Measurements from ENCODE around the gene NCOA7. TPM values are rescaled to one million over a fixed set of nuclear protein-coding genes. Genes with fewer than 3 reads are reported as not detected.

The NCOA7 gene
- total RNA-seq, 1 donor, result 41.7 TPM

GRCh38 chr6:125749173-125749864 is 41.4 kb upstream of the NCOA7 start, which contains the start of gene HEY2:
TSS of gene HEY2 (plus strand) at chr6:125749632. CDS start at chr6:125749777, 145 bp downstream.
- H3K4me3 ChIP-seq (ENCODE audit: low read depth, low read length), result peak within 1 kb of the TSS; percentile 78
- peak; percentile 81 for DNase-seq (ENCODE audit: low read depth)
- TF ChIP-seq CTCF (IDR thresholded peaks at IDR 0.05; ENCODE audit: insufficient read depth, low read length), result no peak

- H3K4me3 ChIP-seq (ENCODE audit: low read depth, low read length), result peak overlapping the region; percentile 74
- DNase-seq (ENCODE audit: low read depth), result peak; percentile 16
- TF ChIP-seq CTCF (IDR thresholded peaks at IDR 0.05; ENCODE audit: insufficient read depth, low read length), result no peak
Observed at GRCh38 chr6:125749865-125750691, 40.7 kb upstream of the NCOA7 start.

GRCh38 chr6:125750692-125751333 is 39.9 kb upstream of the NCOA7 start:
- H3K4me3 ChIP-seq (ENCODE audit: low read depth, low read length), result no peak overlapping the region
- no peak for DNase-seq (ENCODE audit: low read depth)
- TF ChIP-seq CTCF (IDR thresholded peaks at IDR 0.05; ENCODE audit: insufficient read depth, low read length), result no peak

- DNase-seq (ENCODE audit: low read depth), result no peak
- no peak overlapping the region for H3K4me3 ChIP-seq (ENCODE audit: low read depth, low read length)
- no peak for TF ChIP-seq CTCF (IDR thresholded peaks at IDR 0.05; ENCODE audit: insufficient read depth, low read length)
Observed at GRCh38 chr6:125751334-125751916, 39.3 kb upstream of the NCOA7 start.

GRCh38 chr6:125752773-125753172 is 38.0 kb upstream of the NCOA7 start:
- no peak for TF ChIP-seq CTCF (IDR thresholded peaks at IDR 0.05; ENCODE audit: insufficient read depth, low read length)
- no peak for DNase-seq (ENCODE audit: low read depth)
- H3K4me3 ChIP-seq (ENCODE audit: low read depth, low read length), result no peak overlapping the region

- no peak overlapping the region for H3K4me3 ChIP-seq (ENCODE audit: low read depth, low read length)
- TF ChIP-seq CTCF (IDR thresholded peaks at IDR 0.05; ENCODE audit: insufficient read depth, low read length), result peak; percentile 38
- DNase-seq (ENCODE audit: low read depth), result peak; percentile 72
Observed at GRCh38 chr6:125753218-125753936, 37.4 kb upstream of the NCOA7 start.

All from fibroblast of the aortic adventitia (primary cell).